ENCODE data around the gene DOCK7. TPM values are rescaled to one million over a fixed set of nuclear protein-coding genes. Genes with fewer than 3 reads are reported as not detected.

DOCK7 gene
- total and polyA plus RNA-seq, 2 of the 8 experiments (the other 6 are each of a cell fraction or from before 2014, with no cell fraction given): 10.2 to 33.7 TPM

GRCh38 chr1:62434618-62435001 lies 253.6 kb downstream of the DOCK7 start:
- no peak overlapping the region for H3K18ac ChIP-seq (ENCODE audit: extremely low read depth, low read length)
- H4K20me1 ChIP-seq (replicated peaks in 1 of 2; ENCODE audit: control insufficient read depth in 1 of 2, insufficient read depth in 2 of 2, low read length in 2 of 2): peaks cover 7% of the 10 kb centered on the region in 2 experiments
- H2BK12ac ChIP-seq (ENCODE audit: low read depth, low read length): no peak overlapping the region
- H3K4me1 ChIP-seq (replicated peaks in 1 of 4; ENCODE audit: control insufficient read depth in 3 of 4, insufficient read depth in 4 of 4, low read length in 3 of 4): no peaks in the 10 kb centered on the region; a peak in 3 of 7 replicates
- H3K36me3 ChIP-seq (ENCODE audit: control insufficient read depth in 2 of 4, insufficient read depth in 4 of 4, low read length in 3 of 4): no peaks in the 10 kb centered on the region
- H4K91ac ChIP-seq (replicated peaks; ENCODE audit: insufficient read length, low read length): no peak overlapping the region
- H3K23me2 ChIP-seq (ENCODE audit: low read depth, low read length): peaks cover 18% of the 10 kb centered on the region
- H2BK15ac ChIP-seq (ENCODE audit: low read length): no peak overlapping the region
- H4K8ac ChIP-seq (ENCODE audit: extremely low read depth, insufficient read depth, low read length): peak overlapping the region; percentile 31; the same call in 1 of the 2 replicates
- DNase-seq (ENCODE audit: low read depth in 1 of 2, low spot score in 2 of 2): no peak
- H3K56ac ChIP-seq (replicated peaks; ENCODE audit: insufficient read length, low read depth, low read length): no peak overlapping the region
- H2AK5ac ChIP-seq (ENCODE audit: low read depth, low read length): no peak overlapping the region
- H3K4me3 ChIP-seq (ENCODE audit: extremely low read depth in 1 of 4, insufficient read depth in 2 of 4, low read depth in 3 of 4, low read length in 4 of 4): no peak overlapping the region; a peak in 1 of 8 replicates
- FAIRE-seq: no peak
- no peak overlapping the region for H3K23ac ChIP-seq (ENCODE audit: insufficient read length)
- H3K27ac ChIP-seq (ENCODE audit: low read depth, low read length): no peak overlapping the region
- H3K4ac ChIP-seq (replicated peaks; ENCODE audit: insufficient read length, low read depth, low read length): no peak overlapping the region
- H2AFZ ChIP-seq (ENCODE audit: low read length): no peak overlapping the region
- CTCF ChIA-PET (ENCODE audit: partially characterized antibody): interaction anchor here (1.7 to 2.0 kb wide), 2 partner anchors 27 to 259 kb away, joined by 6 to 7 read pairs; no protein-coding TSS in a partner anchor
- peaks cover 10 to 23% of the 10 kb centered on the region in 2 experiments for H3K79me2 ChIP-seq (ENCODE audit: control insufficient read depth in 1 of 2, insufficient read depth in 2 of 2, low read length in 2 of 2)
- no peak overlapping the region for H2BK5ac ChIP-seq (ENCODE audit: low read depth, low read length)
- no peaks in the 10 kb centered on the region for H3K9me3 ChIP-seq (ENCODE audit: insufficient read depth in 2 of 2, low read depth in 1 of 2, low read length in 1 of 2)
- POLR2A ChIA-PET (ENCODE audit: partially characterized antibody): interaction anchor here (0.5 to 3.2 kb wide), 10 partner anchors 8 to 380 kb away, joined by 3 to 17 read pairs (median 6); no protein-coding TSS in a partner anchor
- H2BK120ac ChIP-seq (replicated peaks; ENCODE audit: low read depth, low read length): no peak overlapping the region
- no peak overlapping the region for H4K5ac ChIP-seq (ENCODE audit: insufficient read length, low read depth, low read length)
- no peak overlapping the region for H3K9ac ChIP-seq (replicated peaks in 1 of 4; ENCODE audit: extremely low read depth in 1 of 4, low read depth in 3 of 4, low read length in 3 of 4)
- 98% methylated on average over 12 of the region's 12 CpGs; no CpG with 5 or more reads in 1 of the 2 experiments for WGBS, 2 experiments (ENCODE audit: extremely low coverage in 1 of 2, insufficient coverage in 1 of 2, insufficient read length in 1 of 2, insufficient replicate concordance in 2 of 2, low coverage in 1 of 2, low lambda C conversion rate in 2 of 2, missing lambda C conversion rate in 1 of 2)
- H3K79me1 ChIP-seq (ENCODE audit: low read depth, low read length): no peaks in the 10 kb centered on the region
- H3K14ac ChIP-seq (ENCODE audit: insufficient read length): no peak overlapping the region
- no peak overlapping the region for H2BK20ac ChIP-seq (ENCODE audit: low read length)
- H3K4me2 ChIP-seq (ENCODE audit: insufficient read depth in 1 of 2, low read depth in 2 of 2, low read length in 2 of 2): peak overlapping the region in 1 of 2 experiments; percentile 100; a peak in 1 of 4 replicates
- no peaks in the 10 kb centered on the region for H3K27me3 ChIP-seq (replicated peaks in 1 of 4; ENCODE audit: control insufficient read depth in 3 of 4, extremely low read depth in 1 of 4, insufficient read depth in 3 of 4, low read length in 3 of 4)
- TF ChIP-seq TAF7 (optimal IDR thresholded peaks at IDR 0.05; ENCODE audit: borderline replicate concordance, low read depth, low read length): no peak
- no peak for TF ChIP-seq SRF (IDR thresholded peaks at IDR 0.05; ENCODE audit: low read depth, low read length)
- TF ChIP-seq ATF3 (IDR thresholded peaks at IDR 0.05; ENCODE audit: insufficient read depth, low read depth, low read length): no peak
- TF ChIP-seq SUZ12 (IDR thresholded peaks at IDR 0.05; ENCODE audit: low read length): no peak
- no peak for TF ChIP-seq JUN (IDR thresholded peaks at IDR 0.05; ENCODE audit: low read depth, low read length)
- TF ChIP-seq BCL11A (IDR thresholded peaks at IDR 0.05; ENCODE audit: low read depth in 2 of 2, low read length in 2 of 2): no peak
- TF ChIP-seq MAX (IDR thresholded peaks at IDR 0.05): no peak
- TF ChIP-seq SP1 (IDR thresholded peaks at IDR 0.05; ENCODE audit: low read depth, low read length): no peak
- TF ChIP-seq RAD21 (IDR thresholded peaks at IDR 0.05 in 1 of 2, conservative IDR thresholded peaks at IDR 0.05 in 1 of 2; ENCODE audit: low read depth in 2 of 2, low read length in 2 of 2): no peak
- no peak for TF ChIP-seq RNF2 (IDR thresholded peaks at IDR 0.05; ENCODE audit: borderline replicate concordance, low read depth, low read length, missing control alignments, poor library complexity, severe bottlenecking)
- TF ChIP-seq FOSL1 (IDR thresholded peaks at IDR 0.05; ENCODE audit: insufficient read depth, low read depth, low read length): no peak
- TF ChIP-seq EGR1 (IDR thresholded peaks at IDR 0.05; ENCODE audit: borderline replicate concordance, low read depth, low read length): no peak
- TF ChIP-seq JUND (IDR thresholded peaks at IDR 0.05; ENCODE audit: low read length): no peak

Measured in H1 (cell line).